Choroid plexus epithelial cell (primary cell): Measurements from ENCODE around the gene NCKAP5.
A peak's percentile ranks its signal among the peaks of the same experiment; 100 is the strongest.

Experiments
- DNase-seq: peaks from one replicate; pipeline ENCODE4 v3.0.0-alpha.2; 2010; ENCODE audit warnings: low read depth
- H3K4me3 ChIP-seq: 2 replicates; pipeline ENCODE4 v1.5.1; 2011; ENCODE audit warnings: low read depth, mild to moderate bottlenecking, control low read depth, low read length, moderate library complexity
- TF ChIP-seq, protein P1 (sequence below): conservative IDR thresholded peaks from 2 replicates; pipeline ENCODE4 v1.5.1; 2011; ENCODE audit warnings: low read depth, mild to moderate bottlenecking, control low read depth, inconsistent platforms, low read length, moderate library complexity

NCKAP5 gene

DNA sequence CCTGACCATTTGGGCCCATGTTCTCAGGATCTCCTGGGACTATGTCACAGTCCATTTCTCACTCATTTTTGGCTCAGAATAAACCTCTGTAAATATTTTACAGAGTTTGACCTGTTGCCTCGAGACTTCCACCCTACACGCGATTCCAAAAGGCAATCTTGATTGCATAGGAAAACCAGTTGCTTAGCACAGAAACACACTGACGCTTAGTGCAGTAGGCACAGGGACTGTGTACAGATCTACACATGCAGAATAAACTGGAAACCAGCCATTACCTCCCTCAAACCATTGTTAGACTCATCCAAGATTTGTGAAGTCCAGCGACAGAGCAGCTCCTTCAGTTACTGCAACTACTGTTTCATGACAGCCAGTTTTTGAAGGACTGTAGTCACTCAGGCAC, 73.0 kb downstream of the NCKAP5 start:
- no peak for DNase-seq
- H3K4me3 ChIP-seq: no peak overlapping the region
- TF ChIP-seq, protein P1, sequence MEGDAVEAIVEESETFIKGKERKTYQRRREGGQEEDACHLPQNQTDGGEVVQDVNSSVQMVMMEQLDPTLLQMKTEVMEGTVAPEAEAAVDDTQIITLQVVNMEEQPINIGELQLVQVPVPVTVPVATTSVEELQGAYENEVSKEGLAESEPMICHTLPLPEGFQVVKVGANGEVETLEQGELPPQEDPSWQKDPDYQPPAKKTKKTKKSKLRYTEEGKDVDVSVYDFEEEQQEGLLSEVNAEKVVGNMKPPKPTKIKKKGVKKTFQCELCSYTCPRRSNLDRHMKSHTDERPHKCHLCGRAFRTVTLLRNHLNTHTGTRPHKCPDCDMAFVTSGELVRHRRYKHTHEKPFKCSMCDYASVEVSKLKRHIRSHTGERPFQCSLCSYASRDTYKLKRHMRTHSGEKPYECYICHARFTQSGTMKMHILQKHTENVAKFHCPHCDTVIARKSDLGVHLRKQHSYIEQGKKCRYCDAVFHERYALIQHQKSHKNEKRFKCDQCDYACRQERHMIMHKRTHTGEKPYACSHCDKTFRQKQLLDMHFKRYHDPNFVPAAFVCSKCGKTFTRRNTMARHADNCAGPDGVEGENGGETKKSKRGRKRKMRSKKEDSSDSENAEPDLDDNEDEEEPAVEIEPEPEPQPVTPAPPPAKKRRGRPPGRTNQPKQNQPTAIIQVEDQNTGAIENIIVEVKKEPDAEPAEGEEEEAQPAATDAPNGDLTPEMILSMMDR: no peak

DNA sequence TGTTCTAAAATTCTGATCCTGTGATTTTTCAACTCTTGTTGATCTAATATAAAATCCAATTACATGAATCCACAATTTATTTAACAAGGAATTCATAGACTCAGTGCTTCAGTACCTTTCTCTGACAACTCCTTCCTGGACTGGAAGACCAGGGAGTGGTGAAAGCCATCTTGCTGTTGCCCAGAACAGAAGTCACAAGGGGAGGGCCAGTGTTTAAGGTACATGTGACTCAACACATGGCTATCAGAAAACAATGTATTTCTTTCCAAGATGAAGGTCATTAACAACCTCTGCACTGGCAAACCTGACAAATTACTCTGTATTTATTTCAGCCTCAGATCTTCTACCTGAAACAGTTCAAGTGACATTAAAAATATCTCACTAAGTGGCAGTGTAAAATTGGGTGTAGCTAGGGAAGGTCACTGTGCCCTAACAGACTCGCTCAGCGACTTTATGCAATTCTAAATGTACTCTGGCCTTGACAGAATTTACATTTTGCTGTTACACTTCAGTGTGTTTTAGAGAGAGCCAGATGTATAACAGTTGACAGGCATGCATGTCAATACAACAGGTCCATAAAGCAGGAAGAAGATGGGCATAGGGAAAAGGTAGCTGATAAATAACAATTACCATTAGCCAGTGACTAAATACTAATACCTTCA, 75.4 kb downstream of the NCKAP5 start:
- DNase-seq: no peak
- TF ChIP-seq, protein P1: no peak
- no peak overlapping the region for H3K4me3 ChIP-seq

DNA sequence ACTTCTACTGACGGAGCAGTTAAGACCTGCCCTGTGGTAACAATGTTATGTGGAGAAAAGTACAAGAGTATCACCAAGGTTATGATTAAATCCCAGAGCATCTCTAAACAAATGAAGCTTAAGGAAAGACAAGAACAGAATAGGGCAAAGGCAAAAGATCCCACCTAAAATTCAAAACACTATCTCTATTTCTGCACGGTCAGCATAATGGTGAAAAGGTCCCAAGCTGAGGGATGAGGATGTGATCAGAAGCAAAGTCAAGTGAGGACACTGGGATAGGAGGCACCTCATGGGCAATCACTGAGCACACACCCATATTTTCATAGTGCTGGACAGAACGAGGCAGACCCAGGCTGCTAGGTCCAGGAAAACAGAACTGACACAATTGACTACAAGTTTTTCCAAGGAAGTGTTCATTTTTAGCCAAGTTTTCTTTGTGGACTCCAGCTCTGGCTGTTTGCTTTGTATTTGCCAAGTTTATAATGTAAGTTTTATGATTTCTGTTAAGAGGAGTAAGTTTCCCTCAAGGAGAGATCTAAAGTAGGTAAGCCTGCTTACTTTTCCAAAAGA, 77.8 kb downstream of the NCKAP5 start:
- TF ChIP-seq, protein P1: no peak
- H3K4me3 ChIP-seq: no peak overlapping the region
- DNase-seq: no peak

DNA sequence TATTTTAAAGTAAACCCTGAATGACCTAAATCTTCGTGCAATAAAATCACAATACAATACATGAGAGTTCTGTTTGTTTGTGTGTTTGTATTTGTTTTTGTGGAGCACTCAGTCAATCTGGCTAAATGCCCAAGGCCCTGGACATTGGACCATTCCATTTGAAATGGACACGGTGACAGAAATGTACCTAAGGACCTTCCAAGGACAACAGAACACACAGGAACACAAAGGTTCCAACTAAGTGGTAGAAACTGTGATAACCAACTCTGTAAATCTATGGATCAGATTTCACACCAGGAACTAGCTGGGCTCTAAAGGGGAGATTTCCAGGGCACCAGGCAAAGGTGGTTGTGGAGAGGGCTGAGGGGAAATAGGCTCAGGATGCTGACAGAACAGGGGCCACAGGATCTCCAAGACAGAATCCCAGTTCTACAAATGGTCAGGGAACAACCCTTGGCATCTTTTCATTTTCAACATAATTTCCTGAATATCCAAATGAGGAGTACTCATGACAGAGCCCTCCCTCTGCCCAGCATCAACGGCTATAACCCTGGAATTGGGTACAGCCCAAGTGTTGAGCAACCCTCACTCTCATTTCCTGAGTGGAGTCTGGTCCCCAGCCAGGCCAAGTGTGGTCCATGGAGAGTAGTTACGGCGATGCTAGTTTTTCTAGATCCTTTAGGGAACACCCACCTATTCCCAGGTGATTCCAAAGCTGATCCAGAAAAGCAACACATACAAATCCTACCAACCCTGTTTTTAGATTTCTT, 78.4 kb downstream of the NCKAP5 start:
- peak; percentile 5 for DNase-seq
- TF ChIP-seq, protein P1: no peak
- no peak overlapping the region for H3K4me3 ChIP-seq

DNA sequence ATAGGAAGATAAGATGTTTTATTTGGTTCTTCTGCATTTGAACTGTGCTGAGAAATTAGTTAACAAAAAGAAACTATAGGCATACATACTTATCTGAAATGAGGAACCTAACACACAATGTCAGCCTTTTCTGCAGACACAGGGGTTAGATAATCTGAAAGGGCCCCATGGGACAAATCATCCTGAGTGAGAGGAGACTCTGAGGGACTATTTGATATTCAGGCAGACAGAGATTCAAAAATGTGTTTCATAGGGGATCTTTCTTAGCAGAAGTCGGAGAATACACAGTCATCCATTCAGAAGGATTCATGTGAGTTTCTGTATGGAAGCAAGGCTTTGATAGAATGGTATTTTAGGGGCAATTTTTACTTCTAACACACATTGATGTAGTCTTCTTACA, 79.1 kb downstream of the NCKAP5 start:
- DNase-seq: no peak
- TF ChIP-seq, protein P1: no peak
- no peak overlapping the region for H3K4me3 ChIP-seq

DNA sequence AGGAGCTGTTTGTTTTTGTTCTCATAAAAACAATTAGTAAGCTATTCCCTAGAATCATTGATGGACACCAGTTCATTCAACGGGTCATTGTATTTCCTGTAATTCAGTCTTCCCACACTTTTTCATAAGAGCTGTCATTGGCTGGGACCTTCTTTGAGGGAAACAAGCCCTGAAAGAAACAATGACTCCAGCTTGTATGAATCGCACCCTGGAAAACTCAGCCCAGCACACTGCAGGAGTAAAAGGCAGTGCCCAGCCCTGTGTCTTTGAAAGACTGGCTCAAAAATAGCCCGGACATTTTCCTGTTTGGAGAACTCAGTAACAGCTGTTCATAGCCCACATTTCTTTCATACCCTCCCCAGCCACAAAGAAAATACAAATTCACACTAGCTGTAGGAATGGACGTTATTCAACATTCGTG, 81.5 kb downstream of the NCKAP5 start:
- no peak for DNase-seq
- no peak overlapping the region for H3K4me3 ChIP-seq
- TF ChIP-seq, protein P1: no peak

DNA sequence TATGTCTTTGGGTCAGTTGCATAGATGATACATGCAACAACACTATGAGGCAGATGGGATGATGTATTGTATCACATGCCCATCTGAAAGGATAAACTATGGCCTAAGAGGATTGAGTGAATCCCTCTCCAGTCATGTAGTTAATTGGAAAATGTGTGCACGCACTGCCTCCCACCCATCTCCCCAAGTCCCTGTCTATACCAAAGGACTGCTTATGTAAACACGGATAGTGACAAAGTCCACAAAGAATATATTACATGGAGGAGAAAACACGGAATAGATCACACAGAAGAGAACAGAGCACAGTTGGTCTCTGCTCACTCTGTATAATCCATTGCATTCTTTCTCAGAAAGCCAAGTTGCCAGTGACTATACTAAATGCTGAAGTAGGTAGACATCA, 82.4 kb downstream of the NCKAP5 start:
- no peak overlapping the region for H3K4me3 ChIP-seq
- no peak for DNase-seq
- TF ChIP-seq, protein P1: no peak
